Osteoblast (primary cell): ENCODE results near the gene PDE10A. TPM values are rescaled to one million over a fixed set of nuclear protein-coding genes. Genes with fewer than 3 reads are reported as not detected.
"Not testable (repeated sequence)": the region's sequence is repeated elsewhere in the genome, so short reads cannot be mapped to it uniquely, and the experiment has no call there.

Experiments used
- DNase-seq: peaks from one replicate; pipeline ENCODE4 v3.0.0; 2011; ENCODE audit warnings: low spot score, mixed read lengths; ENCODE audit not compliant: insufficient read length; ENCODE audit errors: missing footprints
- H2AFZ ChIP-seq: 2 replicates; pipeline ENCODE4 v1.6.0; 2011; ENCODE audit warnings: mild to moderate bottlenecking, low read length
- H3K27ac ChIP-seq: 2 replicates; pipeline ENCODE4 v1.5.1; 2011; ENCODE audit warnings: mild to moderate bottlenecking, low read depth, low read length, moderate library complexity
- H3K27me3 ChIP-seq: 2 replicates; pipeline ENCODE4 v1.6.0; 2012; ENCODE audit warnings: mild to moderate bottlenecking, control low read depth, inconsistent platforms, low read length, moderate library complexity; ENCODE audit not compliant: insufficient read depth
- H3K36me3 ChIP-seq: 2 replicates; pipeline ENCODE4 v1.5.1; 2011; ENCODE audit warnings: mild to moderate bottlenecking, low read length, control low read depth, moderate library complexity; ENCODE audit not compliant: insufficient read depth
- H3K4me1 ChIP-seq: 2 replicates; pipeline ENCODE4 v1.5.1; 2011; ENCODE audit warnings: mild to moderate bottlenecking, low read length, control low read depth, moderate library complexity; ENCODE audit not compliant: insufficient read depth
- H3K4me2 ChIP-seq: 2 replicates; pipeline ENCODE4 v1.6.0; 2011; ENCODE audit warnings: mild to moderate bottlenecking, low read length; ENCODE audit not compliant: insufficient read depth
- H3K4me3 ChIP-seq: fragments of 200-600 bp; sonication (generic); 3 replicates; pipeline ENCODE4 v1.5.1; 2012; ENCODE audit warnings: mild to moderate bottlenecking, low read length, inconsistent platforms; ENCODE audit not compliant: insufficient read depth
- H3K79me2 ChIP-seq: 2 replicates; pipeline ENCODE4 v1.6.0; 2012; ENCODE audit warnings: mild to moderate bottlenecking, low read length, control low read depth, inconsistent platforms; ENCODE audit not compliant: insufficient read depth
- H3K9me3 ChIP-seq: 2 replicates; pipeline ENCODE4 v1.5.1; 2011; ENCODE audit warnings: low read depth, low read length, control low read depth
- H4K20me1 ChIP-seq: 2 replicates; pipeline ENCODE4 v1.6.0; 2012; ENCODE audit warnings: mild to moderate bottlenecking, low read length, control low read depth; ENCODE audit not compliant: insufficient read depth
- CTCF ChIP-seq: IDR thresholded peaks from 2 replicates; pipeline ENCODE4 v1.5.1; 2011; ENCODE audit warnings: mild to moderate bottlenecking, low read depth, low read length, moderate library complexity; ENCODE audit errors: extremely low read depth
- total RNA-seq: library from RNA; depleted of rRNA; stranded (reverse); fragments of >200 nt; gene quantifications from 2 replicates; pipeline ENCODE4 v1.2.3, GENCODE V29; 2012

Gene PDE10A
- total RNA-seq, 1 donor = 3.3 TPM

GRCh38 chr6:165508321-165508869, 154.6 kb downstream of the PDE10A start:
- Histone ChIP-seq H3K36me3 (no peaks in the 10 kb centered on the region), H3K4me3 (no peak overlapping the region), H3K9me3 (no peaks in the 10 kb centered on the region), H4K20me1 (no peaks in the 10 kb centered on the region), H3K27me3 (no peaks in the 10 kb centered on the region), H2AFZ (no peak overlapping the region), H3K79me2 (no peaks in the 10 kb centered on the region), H3K4me2 (no peak overlapping the region), H3K27ac (no peak overlapping the region), H3K4me1 (no peaks in the 10 kb centered on the region)
- TF ChIP-seq CTCF = no peak
- DNase-seq = no peak

- no peak overlapping the region for H2AFZ ChIP-seq
- no peak overlapping the region for H3K4me2 ChIP-seq
- H3K27ac ChIP-seq = no peak overlapping the region
- no peak for TF ChIP-seq CTCF
- no peak overlapping the region for H3K4me3 ChIP-seq
- no peaks in the 10 kb centered on the region for H3K79me2 ChIP-seq
- no peaks in the 10 kb centered on the region for H3K27me3 ChIP-seq
- no peaks in the 10 kb centered on the region for H4K20me1 ChIP-seq
- H3K9me3 ChIP-seq = no peaks in the 10 kb centered on the region
- DNase-seq = no peak
- H3K4me1 ChIP-seq = no peaks in the 10 kb centered on the region
- H3K36me3 ChIP-seq = no peaks in the 10 kb centered on the region
Observed at GRCh38 chr6:165506657-165507056, 156.4 kb downstream of the PDE10A start.

- H3K36me3 ChIP-seq, H3K9me3 ChIP-seq, DNase-seq, H3K4me1 ChIP-seq, H3K27ac ChIP-seq, H3K4me2 ChIP-seq, H4K20me1 ChIP-seq, H3K27me3 ChIP-seq, H2AFZ ChIP-seq, H3K4me3 ChIP-seq, H3K79me2 ChIP-seq: not testable (repeated sequence)
Observed at GRCh38 chr6:165500214-165500907, 162.7 kb downstream of the PDE10A start.

- no peaks in the 10 kb centered on the region for H3K4me1 ChIP-seq
- no peak overlapping the region for H3K4me2 ChIP-seq
- H2AFZ ChIP-seq = no peak overlapping the region
- H3K9me3 ChIP-seq = no peaks in the 10 kb centered on the region
- no peak overlapping the region for H3K27ac ChIP-seq
- no peak for TF ChIP-seq CTCF
- no peaks in the 10 kb centered on the region for H4K20me1 ChIP-seq
- no peak overlapping the region for H3K4me3 ChIP-seq
- DNase-seq = no peak
- H3K79me2 ChIP-seq = no peaks in the 10 kb centered on the region
- no peaks in the 10 kb centered on the region for H3K27me3 ChIP-seq
- no peaks in the 10 kb centered on the region for H3K36me3 ChIP-seq
Observed at GRCh38 chr6:165497472-165497871, 165.6 kb downstream of the PDE10A start.
